ENCODE results near the gene WNT1.
A peak's percentile ranks its signal among the peaks of the same experiment; 100 is the strongest.

The WNT1 gene

DNA sequence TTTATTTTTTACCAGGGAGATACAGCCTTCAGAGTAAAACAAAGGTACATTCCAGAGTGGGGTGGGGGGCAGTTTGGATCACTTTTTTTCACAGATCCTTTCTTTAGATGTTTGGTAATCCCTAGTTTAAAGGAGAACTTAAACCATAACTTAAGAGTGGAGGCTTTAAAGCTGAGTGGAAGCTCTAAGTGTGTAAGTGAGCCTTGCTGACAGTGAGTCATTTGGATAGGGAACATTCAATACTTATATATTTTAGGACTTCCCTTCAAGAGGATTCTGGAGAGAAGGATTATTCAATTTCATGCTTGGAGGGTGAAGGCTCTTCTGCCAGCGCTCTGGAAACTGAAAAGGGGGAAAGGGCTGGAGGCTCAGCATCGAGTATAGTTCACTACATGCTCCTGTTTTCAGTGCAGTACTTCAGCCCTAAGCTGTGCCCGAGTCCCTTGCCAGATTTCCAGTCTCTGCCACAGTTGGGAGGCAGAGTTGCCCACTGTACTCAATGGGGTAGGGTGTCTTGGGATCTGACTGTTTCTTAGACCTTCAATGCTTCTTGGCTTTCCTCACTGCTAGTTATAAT is 32.1 kb downstream of the WNT1 start:
- DNase-seq = no peak

DNA sequence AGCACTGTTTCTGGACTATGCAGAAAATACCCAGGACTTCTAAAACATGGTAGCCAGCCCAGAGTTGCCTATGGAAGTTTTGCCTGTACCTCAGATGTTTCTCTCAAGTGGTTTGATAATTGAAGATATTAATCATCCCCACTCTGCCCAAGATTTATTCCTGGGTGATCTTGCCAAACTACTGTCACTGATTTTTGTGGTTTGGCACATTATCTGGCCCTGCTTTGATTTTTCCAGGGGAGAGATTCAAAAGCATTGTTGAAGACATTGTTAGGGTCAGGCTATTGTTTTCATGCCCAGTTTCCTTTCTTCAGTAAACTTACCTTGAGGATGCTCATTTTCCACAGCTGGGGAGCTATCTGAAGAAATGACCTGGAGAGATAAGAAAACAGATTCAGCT is 34.6 kb downstream of the WNT1 start:
- no peak for DNase-seq

DNA sequence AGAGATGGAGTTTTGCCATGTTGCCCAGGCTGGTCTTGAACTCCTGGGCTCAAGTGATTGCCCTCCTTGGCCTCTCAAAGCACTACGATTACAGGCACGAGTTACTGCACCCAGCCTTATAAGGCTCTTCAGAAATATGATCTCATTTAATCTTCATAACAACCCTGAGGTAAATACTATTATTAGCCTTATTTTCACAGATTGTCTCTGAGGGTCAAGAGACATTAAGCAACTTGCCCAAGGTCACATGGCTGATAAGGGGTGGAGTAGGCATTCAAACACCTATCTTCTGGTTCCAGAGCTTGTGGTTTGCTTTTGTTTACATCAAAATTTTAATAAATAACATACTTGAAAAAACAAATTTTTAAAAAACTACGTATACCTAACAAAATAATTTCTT is 35.3 kb downstream of the WNT1 start:
- DNase-seq = no peak

- DNase-seq = no peak
Observed at GRCh38 chr12:49014547-49014946, 36.4 kb downstream of the WNT1 start.

GRCh38 chr12:49015196-49015595 is 37.1 kb downstream of the WNT1 start:
- DNase-seq = no peak

- no peak for DNase-seq
Observed at GRCh38 chr12:49017891-49018260, 39.8 kb downstream of the WNT1 start.

DNA sequence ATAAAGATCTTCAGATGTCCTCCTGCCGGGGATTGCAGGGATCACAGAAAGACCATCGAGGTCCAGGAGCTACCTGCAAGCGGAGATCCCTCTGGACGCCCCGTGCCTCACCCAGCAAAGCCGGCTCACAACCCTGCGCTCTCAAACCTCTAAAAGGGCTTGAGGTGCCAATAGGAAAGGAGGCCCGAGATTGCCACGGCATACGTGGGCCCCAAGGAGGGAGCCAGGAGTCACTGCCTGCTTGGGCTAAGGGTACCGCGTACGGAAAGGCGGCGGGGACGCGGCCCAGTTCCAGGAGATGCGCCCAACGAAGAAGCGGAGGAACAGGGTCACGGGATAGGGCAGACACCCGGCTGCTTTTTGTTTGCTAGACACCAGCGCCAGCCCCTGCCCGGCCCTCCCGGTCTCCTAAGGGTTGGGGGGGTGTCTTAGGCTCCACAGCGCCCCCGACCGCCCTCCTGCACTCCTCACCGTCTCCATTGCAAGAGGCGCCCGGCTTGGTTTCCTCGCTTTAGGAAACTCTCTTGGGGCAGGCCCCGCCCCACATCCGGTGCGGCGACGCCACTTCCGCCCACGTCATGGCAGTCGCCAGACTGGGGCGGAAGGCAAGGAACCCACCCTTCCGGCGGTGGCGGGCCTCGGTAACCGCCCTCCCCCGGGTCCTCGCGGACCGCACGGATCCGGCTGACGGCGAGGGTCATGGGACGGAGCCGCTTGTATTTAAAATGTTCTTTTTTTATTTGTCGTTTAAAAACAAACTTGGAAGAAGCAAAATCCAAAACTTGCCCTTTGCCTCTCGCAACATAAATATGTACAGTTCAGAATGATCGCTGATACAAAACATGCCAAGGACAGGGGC is 40.4 kb downstream of the WNT1 start, which contains the start of gene PRKAG1:
Gene PRKAG1, minus strand, starts transcription at position 516 of the 859 bp plus-strand sequence. Its CDS starts 36 bp downstream, at position 480.
- DNase-seq = peak; percentile 93 to 94

- no peak for DNase-seq
Observed at GRCh38 chr12:49019120-49019430, 41.0 kb downstream of the WNT1 start.

DNA sequence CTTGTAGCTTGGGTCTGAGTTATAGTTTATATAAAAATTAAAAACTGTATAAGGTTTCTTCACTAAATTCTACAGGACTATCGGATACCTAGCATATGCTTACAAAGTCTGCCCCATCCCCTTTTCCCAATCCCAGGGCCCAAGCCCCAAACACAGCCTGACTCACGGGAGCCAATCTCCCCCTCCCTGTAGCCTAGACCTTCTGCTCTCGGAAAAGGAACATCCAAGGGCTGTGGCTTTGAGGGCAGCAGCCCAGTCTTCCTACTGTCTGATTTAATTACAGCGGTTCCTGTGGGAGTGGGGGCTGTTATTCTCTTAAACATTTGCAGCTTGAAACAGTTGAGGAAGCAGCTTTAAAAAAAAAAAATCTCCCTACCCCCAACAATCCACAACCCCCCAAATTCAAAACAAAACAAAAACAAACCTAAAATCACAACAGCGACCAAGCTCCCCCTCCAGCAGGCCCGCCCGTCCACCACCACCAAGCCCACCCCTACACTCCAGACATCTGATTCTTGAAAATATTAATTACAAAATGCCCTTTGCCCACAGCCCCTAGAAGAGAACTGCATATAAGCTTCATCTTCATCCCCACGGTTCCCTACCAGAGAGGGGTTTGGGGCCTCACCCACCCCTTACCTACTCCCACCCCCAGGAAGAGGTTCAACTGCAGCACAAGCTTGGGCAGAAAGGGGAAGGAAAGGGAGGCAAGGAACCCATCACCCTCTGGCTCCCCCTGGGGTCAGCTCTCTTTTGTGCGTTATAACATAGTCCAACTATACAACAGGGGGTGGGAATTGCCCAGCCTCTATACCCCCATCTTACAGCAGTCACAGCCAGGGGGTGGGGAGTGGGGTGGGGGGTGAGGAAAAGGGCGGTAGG is 41.6 kb downstream of the WNT1 start:
- peak in 1 of 2 experiments; percentile 41 for DNase-seq

DNA sequence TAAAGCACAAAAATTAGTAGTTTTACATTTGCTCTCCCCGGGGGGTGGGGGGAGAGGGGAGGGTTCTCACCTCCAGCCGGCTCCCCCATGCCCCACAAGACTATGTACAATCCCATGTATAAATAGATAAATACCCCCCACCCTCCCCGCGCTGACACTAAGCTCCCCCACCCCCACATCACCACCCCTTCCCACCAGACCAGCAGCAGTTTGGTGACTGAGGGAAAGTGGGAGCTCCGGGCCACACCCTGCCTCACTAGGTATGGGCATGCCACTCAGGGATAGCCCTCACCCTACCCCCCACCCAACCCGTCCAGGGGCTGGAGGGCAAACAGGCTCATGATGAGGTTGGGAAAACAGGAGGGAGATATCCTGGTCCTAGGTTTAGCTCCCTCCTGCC is 42.3 kb downstream of the WNT1 start:
- no peak for DNase-seq

DNA sequence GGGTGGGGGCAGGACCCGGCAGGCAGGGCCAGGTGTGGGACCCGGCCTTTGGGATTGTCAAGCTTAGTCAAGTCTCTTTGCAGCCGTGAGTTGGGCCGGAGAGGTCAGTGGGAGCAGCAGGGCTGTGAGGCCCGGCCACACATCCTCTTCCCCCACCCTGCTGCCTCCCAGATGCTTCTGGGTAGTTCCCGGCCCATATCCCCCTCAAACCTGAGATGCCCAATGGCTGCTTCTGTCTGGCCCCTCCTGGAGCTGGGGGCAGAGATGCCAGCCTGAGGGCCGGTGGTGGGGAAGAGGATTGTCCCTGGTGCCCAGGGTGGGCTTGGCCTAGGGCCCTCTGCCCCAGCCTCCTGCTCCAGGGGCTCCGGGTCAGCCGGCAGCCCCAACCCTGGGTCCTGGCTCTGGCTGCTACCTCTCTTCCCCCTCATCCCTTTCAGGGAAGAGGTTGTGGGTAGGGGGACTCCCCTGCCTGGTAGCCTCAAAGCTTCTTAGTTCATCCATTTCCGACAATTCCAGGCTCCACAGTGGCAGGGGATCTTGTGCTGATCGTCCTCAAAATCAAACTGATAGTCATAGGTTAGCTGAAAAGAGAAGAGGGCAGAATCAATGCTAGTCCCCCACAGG is 43.3 kb downstream of the WNT1 start:
- no peak for DNase-seq

DNA sequence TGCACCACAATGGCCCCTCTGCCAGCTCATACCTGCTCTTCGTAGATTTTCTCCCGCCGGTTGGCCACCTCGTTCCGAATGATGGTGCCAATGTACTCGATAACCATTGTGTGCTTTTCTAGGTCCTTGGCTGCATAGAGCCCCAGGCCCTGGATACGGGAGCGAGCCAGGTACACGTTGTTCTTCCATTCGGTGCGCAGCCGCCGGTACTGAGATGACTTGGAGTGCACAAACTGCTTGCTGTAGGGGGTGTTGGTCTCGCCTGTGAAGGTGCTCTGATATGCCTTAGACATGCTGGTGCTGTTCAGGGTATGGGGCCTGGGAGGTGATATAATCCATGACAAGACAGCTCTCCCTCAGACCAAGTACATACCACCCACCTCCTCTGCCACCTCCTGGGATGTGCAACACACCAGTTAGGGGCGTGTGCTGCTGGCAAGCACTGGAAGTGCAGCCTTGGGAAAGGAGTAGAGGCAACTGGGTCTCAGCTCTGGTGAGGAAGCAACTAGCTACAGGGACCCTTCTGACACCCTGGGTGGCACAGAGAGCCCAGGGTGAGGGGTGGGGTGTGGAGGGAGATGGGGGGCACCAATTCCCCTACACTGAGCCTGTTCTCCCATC is 44.5 kb downstream of the WNT1 start:
- no peak for DNase-seq

GRCh38 chr12:49023812-49024211 is 45.7 kb downstream of the WNT1 start:
- no peak for DNase-seq

- DNase-seq = no peak
Observed at GRCh38 chr12:49024543-49024942, 46.4 kb downstream of the WNT1 start.

GRCh38 chr12:49025463-49025862 is 47.3 kb downstream of the WNT1 start:
- no peak for DNase-seq

DNA sequence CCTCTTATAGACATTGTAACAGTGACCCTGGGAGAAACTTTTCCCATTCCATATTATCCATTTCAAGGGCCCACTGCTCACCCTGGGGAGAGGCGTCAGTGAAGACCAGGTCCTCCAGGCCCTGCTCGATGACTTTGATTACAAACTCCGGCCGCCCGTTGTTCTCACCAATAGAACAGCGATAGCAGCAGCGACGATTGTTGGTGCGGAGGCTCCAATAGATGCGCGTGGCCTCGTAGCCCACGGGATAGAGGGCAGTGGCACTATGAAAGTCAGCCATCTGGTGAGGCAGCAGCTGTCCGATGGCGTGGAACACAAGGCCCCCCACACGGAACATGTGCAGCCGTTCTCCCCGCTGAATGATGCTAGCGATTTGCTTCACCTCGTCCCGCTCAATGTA is 48.0 kb downstream of the WNT1 start:
- DNase-seq = no peak

DNA sequence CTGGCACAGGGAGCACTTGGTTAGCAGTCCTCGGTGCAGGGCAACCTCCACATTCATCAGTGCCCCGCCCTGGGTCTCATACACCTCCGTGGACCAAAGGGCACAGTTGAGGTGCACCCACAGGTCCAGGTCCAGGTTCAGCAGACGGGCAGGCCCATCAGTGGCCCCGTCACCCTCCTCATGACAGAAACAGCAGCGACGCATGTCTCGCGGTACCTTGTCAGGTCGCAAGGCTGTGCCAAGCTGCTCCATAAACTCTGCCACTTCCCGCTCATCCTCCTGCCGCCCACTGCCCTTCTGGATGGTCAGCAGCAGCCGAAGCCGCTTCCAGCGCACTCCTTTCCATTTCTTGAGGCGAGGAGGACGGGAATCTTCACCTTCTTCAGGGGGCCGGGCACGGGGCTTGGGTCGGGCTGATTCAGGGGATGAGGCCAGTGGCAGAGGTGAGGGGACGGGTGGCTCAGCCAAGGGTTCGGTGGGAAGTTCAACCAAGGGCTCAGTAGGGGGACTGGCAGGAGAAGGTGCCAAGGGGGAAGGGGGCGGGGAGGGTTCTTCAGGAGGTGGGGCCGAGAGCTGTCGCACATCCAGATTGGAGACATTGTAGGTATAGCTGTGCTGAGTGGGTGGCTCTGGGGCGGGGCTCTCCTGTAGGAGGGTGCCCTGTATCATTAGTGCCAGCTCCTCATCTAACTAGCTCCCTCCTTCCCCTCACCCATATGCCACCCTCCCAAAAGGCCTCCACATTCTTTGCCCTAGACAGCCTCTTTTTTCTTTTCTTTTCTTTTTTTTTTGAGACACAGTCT is 48.8 kb downstream of the WNT1 start:
- DNase-seq = no peak

DNA sequence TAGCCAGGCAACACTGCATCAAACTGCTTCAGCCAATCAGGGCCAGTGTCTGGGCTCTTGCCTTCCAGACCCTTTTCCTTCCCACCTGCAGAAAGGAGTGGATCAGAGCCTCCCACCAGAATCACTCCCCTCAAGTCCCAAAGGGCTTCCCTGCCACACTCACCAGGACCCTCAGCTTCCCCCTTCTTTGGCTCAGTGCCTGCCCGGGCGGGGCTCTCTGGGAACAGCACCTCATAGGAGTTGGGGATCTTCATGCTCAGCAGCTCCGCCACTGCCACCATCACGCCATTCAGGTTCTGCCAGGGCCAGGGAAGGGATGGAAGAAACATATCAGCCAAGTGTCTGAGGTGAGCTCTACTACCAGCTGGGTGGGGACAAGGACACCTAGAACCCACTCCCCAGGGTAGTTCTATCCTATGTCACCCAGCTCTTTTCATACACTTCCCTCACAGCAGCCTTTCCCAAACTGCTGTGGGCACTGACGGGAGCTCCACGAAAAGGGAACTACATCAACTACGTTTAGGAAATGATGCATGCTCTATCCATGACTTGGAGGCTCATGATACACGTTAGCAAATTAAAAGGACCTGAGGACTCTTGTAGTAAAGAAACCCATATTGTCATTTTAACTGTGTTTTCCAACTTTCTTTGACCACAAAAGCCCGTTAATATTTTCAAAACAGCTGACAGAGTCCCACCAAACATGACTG is 49.9 kb downstream of the WNT1 start:
- no peak for DNase-seq

GRCh38 chr12:49028666-49029275 is 50.6 kb downstream of the WNT1 start:
- no peak for DNase-seq

GRCh38 chr12:49030119-49030518 is 52.0 kb downstream of the WNT1 start:
- DNase-seq = no peak
